ENCODE data around the gene ADGRV1.

The ADGRV1 gene, protein sequence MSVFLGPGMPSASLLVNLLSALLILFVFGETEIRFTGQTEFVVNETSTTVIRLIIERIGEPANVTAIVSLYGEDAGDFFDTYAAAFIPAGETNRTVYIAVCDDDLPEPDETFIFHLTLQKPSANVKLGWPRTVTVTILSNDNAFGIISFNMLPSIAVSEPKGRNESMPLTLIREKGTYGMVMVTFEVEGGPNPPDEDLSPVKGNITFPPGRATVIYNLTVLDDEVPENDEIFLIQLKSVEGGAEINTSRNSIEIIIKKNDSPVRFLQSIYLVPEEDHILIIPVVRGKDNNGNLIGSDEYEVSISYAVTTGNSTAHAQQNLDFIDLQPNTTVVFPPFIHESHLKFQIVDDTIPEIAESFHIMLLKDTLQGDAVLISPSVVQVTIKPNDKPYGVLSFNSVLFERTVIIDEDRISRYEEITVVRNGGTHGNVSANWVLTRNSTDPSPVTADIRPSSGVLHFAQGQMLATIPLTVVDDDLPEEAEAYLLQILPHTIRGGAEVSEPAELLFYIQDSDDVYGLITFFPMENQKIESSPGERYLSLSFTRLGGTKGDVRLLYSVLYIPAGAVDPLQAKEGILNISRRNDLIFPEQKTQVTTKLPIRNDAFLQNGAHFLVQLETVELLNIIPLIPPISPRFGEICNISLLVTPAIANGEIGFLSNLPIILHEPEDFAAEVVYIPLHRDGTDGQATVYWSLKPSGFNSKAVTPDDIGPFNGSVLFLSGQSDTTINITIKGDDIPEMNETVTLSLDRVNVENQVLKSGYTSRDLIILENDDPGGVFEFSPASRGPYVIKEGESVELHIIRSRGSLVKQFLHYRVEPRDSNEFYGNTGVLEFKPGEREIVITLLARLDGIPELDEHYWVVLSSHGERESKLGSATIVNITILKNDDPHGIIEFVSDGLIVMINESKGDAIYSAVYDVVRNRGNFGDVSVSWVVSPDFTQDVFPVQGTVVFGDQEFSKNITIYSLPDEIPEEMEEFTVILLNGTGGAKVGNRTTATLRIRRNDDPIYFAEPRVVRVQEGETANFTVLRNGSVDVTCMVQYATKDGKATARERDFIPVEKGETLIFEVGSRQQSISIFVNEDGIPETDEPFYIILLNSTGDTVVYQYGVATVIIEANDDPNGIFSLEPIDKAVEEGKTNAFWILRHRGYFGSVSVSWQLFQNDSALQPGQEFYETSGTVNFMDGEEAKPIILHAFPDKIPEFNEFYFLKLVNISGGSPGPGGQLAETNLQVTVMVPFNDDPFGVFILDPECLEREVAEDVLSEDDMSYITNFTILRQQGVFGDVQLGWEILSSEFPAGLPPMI (N-terminal part only)
- long read RNA-seq, partial matches to known transcripts = 0 of 1 reads
- long read RNA-seq, other reads (novel, unspliced or antisense) = 1 of 1 reads

DNA sequence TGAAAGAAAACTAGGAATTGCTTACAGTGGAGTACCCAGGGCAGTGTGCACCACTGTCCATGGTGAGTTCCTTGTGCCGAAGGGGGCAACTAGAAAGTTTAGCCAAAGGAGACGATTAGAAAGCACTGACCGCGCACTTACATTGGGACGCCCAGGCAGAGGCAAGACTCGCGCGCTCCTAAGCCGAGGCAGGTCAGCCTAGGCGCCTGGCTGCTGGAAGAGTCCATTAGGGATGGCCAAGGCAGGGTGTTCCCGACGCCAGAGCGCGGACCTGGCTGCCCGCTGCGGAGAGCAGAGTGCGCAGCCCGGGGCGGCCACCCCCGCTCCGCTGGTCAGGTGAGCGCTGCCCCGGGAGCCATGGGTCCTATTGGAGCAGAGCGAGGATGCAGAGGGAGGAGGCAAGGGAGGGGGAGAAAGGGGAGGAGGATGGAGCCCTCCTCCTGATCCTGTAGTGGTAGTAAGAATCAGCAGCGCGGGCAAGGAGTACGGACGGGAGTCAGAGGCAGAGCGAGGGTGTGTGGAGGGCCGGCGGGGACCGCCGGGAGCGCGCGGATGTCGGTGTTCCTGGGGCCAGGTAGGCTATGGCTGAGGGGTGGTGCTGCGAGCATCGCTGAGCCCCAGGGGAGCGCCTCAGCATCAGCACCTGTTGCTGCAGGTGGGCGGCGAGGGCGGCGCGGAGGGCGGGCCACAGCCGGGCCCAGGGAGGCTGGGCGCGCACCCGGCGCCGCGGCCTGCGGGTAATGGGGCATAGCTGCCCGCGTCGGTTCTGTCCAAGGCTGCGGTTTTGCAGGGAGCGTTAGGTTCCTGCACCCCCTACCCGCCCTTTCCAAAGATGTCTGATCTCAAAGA lies at the start of gene ADGRV1:
Gene ADGRV1, plus strand, starts transcription at position 454 of the 849 bp plus-strand sequence. Its CDS starts 99 bp downstream, at position 553.
- H3K27me3 ChIP-seq (ENCODE audit: insufficient read depth, poor library complexity, severe bottlenecking) = peaks cover 10% of the 10 kb centered on the region
- no peak for DNase-seq (ENCODE audit: low read depth in 1 of 2, low spot score in 1 of 2)
- H3K27ac ChIP-seq (replicated peaks) = no peak within 1 kb of the TSS
- no peak within 1 kb of the TSS for H3K4me3 ChIP-seq (replicated peaks; ENCODE audit: insufficient read depth, low read length)
- no peak for TF ChIP-seq GABPA (IDR thresholded peaks at IDR 0.05; ENCODE audit: low read depth)
- TF ChIP-seq, protein P1, sequence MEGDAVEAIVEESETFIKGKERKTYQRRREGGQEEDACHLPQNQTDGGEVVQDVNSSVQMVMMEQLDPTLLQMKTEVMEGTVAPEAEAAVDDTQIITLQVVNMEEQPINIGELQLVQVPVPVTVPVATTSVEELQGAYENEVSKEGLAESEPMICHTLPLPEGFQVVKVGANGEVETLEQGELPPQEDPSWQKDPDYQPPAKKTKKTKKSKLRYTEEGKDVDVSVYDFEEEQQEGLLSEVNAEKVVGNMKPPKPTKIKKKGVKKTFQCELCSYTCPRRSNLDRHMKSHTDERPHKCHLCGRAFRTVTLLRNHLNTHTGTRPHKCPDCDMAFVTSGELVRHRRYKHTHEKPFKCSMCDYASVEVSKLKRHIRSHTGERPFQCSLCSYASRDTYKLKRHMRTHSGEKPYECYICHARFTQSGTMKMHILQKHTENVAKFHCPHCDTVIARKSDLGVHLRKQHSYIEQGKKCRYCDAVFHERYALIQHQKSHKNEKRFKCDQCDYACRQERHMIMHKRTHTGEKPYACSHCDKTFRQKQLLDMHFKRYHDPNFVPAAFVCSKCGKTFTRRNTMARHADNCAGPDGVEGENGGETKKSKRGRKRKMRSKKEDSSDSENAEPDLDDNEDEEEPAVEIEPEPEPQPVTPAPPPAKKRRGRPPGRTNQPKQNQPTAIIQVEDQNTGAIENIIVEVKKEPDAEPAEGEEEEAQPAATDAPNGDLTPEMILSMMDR (IDR thresholded peaks at IDR 0.05; ENCODE audit: insufficient read depth, low read length) = no peak
- no peak for TF ChIP-seq POLR2AphosphoS5 (IDR thresholded peaks at IDR 0.05; ENCODE audit: low read depth)
- no peak for TF ChIP-seq SPI1 (IDR thresholded peaks at IDR 0.05; ENCODE audit: borderline replicate concordance, low read depth)
- TF ChIP-seq, protein P2, sequence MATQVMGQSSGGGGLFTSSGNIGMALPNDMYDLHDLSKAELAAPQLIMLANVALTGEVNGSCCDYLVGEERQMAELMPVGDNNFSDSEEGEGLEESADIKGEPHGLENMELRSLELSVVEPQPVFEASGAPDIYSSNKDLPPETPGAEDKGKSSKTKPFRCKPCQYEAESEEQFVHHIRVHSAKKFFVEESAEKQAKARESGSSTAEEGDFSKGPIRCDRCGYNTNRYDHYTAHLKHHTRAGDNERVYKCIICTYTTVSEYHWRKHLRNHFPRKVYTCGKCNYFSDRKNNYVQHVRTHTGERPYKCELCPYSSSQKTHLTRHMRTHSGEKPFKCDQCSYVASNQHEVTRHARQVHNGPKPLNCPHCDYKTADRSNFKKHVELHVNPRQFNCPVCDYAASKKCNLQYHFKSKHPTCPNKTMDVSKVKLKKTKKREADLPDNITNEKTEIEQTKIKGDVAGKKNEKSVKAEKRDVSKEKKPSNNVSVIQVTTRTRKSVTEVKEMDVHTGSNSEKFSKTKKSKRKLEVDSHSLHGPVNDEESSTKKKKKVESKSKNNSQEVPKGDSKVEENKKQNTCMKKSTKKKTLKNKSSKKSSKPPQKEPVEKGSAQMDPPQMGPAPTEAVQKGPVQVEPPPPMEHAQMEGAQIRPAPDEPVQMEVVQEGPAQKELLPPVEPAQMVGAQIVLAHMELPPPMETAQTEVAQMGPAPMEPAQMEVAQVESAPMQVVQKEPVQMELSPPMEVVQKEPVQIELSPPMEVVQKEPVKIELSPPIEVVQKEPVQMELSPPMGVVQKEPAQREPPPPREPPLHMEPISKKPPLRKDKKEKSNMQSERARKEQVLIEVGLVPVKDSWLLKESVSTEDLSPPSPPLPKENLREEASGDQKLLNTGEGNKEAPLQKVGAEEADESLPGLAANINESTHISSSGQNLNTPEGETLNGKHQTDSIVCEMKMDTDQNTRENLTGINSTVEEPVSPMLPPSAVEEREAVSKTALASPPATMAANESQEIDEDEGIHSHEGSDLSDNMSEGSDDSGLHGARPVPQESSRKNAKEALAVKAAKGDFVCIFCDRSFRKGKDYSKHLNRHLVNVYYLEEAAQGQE (IDR thresholded peaks at IDR 0.05; ENCODE audit: insufficient replicate concordance, low read depth) = no peak

GRCh38 chr5:90510438-90510837 lies 48.2 kb upstream of the ADGRV1 start:
- no peak for DNase-seq (ENCODE audit: low read depth in 1 of 2, low spot score in 1 of 2)
- TF ChIP-seq, protein P2 (IDR thresholded peaks at IDR 0.05; ENCODE audit: insufficient replicate concordance, low read depth) = no peak
- no peak for TF ChIP-seq SPI1 (IDR thresholded peaks at IDR 0.05; ENCODE audit: borderline replicate concordance, low read depth)
- TF ChIP-seq GABPA (IDR thresholded peaks at IDR 0.05; ENCODE audit: low read depth) = no peak
- no peak for TF ChIP-seq POLR2AphosphoS5 (IDR thresholded peaks at IDR 0.05; ENCODE audit: low read depth)
- TF ChIP-seq, protein P1 (IDR thresholded peaks at IDR 0.05; ENCODE audit: insufficient read depth, low read length) = no peak
- Histone ChIP-seq H3K27ac (replicated peaks) (no peak overlapping the region), H3K4me3 (replicated peaks; ENCODE audit: insufficient read depth, low read length) (no peak overlapping the region), H3K27me3 (ENCODE audit: insufficient read depth, poor library complexity, severe bottlenecking) (no peaks in the 10 kb centered on the region)

- TF ChIP-seq, protein P2 (IDR thresholded peaks at IDR 0.05; ENCODE audit: insufficient replicate concordance, low read depth) = no peak
- no peak for TF ChIP-seq SPI1 (IDR thresholded peaks at IDR 0.05; ENCODE audit: borderline replicate concordance, low read depth)
- H3K27ac ChIP-seq (replicated peaks) = no peak overlapping the region
- H3K27me3 ChIP-seq (ENCODE audit: insufficient read depth, poor library complexity, severe bottlenecking) = no peaks in the 10 kb centered on the region
These were observed 44.1 kb upstream of the ADGRV1 start for GRCh38 chr5:90514520-90514919.

More at GRCh38 chr5:90514520-90514919, 44.1 kb upstream of the ADGRV1 start:
- no peak overlapping the region for H3K4me3 ChIP-seq (replicated peaks; ENCODE audit: insufficient read depth, low read length)
- no peak for DNase-seq (ENCODE audit: low read depth in 1 of 2, low spot score in 1 of 2)

Data from HL-60 (cell line).